SK-N-SH (cell line): Measurements from ENCODE around the gene OTC. TPM values are rescaled to one million over a fixed set of nuclear protein-coding genes. Genes with fewer than 3 reads are reported as not detected.

Source experiments
- CTCF ChIA-PET: fragments of 300-600, 350-600 bp; formaldehyde crosslinking; extraction: SDS; loops from one replicate; lab custom pipeline; 2021; lab: Yijun Ruan, JAX
- POLR2A ChIA-PET: fragments of 350-600 bp; sonication (Branson Sonifier 250); formaldehyde crosslinking; extraction: SDS; loops from one replicate; lab custom pipeline; 2020; ENCODE audit warnings: antibody characterized with exemption, inconsistent platforms; lab: Yijun Ruan, JAX
- DNase-seq: peaks from one replicate; pipeline ENCODE4 v3.0.0; 2012
- H2AFZ ChIP-seq: fragments of 200-600 bp; sonication (generic); 2 replicates; pipeline ENCODE4 v1.8.1; 2016; ENCODE audit warnings: antibody characterized with exemption, mild to moderate bottlenecking, low read depth
- H3F3A ChIP-seq: fragments of 200-600 bp; sonication (generic); replicated peaks from 2 replicates; pipeline ENCODE3; 2016; ENCODE audit warnings: antibody characterized with exemption, mild to moderate bottlenecking; ENCODE audit not compliant: insufficient read depth
- H3K27ac ChIP-seq, 2 experiments: fragments of 200-500 bp in 1 of 2; fragments of 200-600 bp in 1 of 2; sonication (Bioruptor generic) in 1 of 2; sonication (generic), shearing (Covaris generic) in 1 of 2; 2 replicates each; pipeline versions ENCODE4 v1.5.1 to v1.6.1; 2014 to 2016; ENCODE audit warnings: low read depth in 2 of 2, inconsistent platforms in 1 of 2, low read length in 1 of 2, mild to moderate bottlenecking in 1 of 2, mixed read lengths in 1 of 2
- H3K27me3 ChIP-seq: fragments of 200-600 bp; sonication (generic), shearing (Covaris generic); 2 replicates; pipeline ENCODE4 v1.6.1; 2016; ENCODE audit warnings: mixed run types; ENCODE audit not compliant: insufficient read depth
- H3K36me3 ChIP-seq, 2 experiments: fragments of 200-500 bp in 1 of 2; fragments of 200-600 bp in 1 of 2; sonication (Bioruptor generic) in 1 of 2; sonication (generic) in 1 of 2; replicated peaks in 1 of 2; 2 replicates each; pipeline versions ENCODE3 to v1.5.1; 2014 to 2016; ENCODE audit warnings: low read length in 1 of 2, mild to moderate bottlenecking in 1 of 2; ENCODE audit not compliant: insufficient read depth in 2 of 2, control insufficient read depth in 1 of 2
- H3K4me1 ChIP-seq, 2 experiments: fragments of 200-500 bp in 1 of 2; fragments of 200-600 bp in 1 of 2; sonication (Bioruptor generic) in 1 of 2; sonication (generic), shearing (Covaris generic) in 1 of 2; 2 replicates each; pipeline versions ENCODE4 v1.5.1 to v1.6.1; 2014 to 2016; ENCODE audit warnings: low read depth in 1 of 2, low read length in 1 of 2, mixed run types in 1 of 2; ENCODE audit not compliant: insufficient read depth in 2 of 2, control insufficient read depth in 1 of 2
- H3K4me2 ChIP-seq: fragments of 200-600 bp; sonication (generic), shearing (Covaris generic); 2 replicates; pipeline ENCODE4 v1.6.1; 2017; ENCODE audit warnings: mixed run types
- H3K4me3 ChIP-seq, 2 experiments: fragments of 200-500 bp in 1 of 2; fragments of 200-600 bp in 1 of 2; sonication (Bioruptor generic) in 1 of 2; sonication (generic), shearing (Covaris generic) in 1 of 2; 2 replicates each; pipeline versions ENCODE4 v1.5.1 to v1.8.1; 2014 to 2016; ENCODE audit warnings: low read depth in 2 of 2, inconsistent platforms in 1 of 2, low read length in 1 of 2, mild to moderate bottlenecking in 1 of 2, mixed read lengths in 1 of 2, moderate library complexity in 1 of 2
- H3K79me2 ChIP-seq: fragments of 200-600 bp; sonication (generic); 2 replicates; pipeline ENCODE4 v1.8.1; 2017; ENCODE audit warnings: mild to moderate bottlenecking; ENCODE audit not compliant: insufficient read depth
- H3K9ac ChIP-seq: fragments of 200-600 bp; sonication (generic); 2 replicates; pipeline ENCODE4 v1.6.1; 2017; ENCODE audit warnings: mixed run types
- H3K9me2 ChIP-seq: fragments of 200-600 bp; sonication (generic); 2 replicates; pipeline ENCODE4 v1.6.1; 2017; ENCODE audit warnings: mixed run types
- H3K9me3 ChIP-seq: fragments of 200-600 bp; sonication (generic); 2 replicates; pipeline ENCODE4 v1.6.1; 2017; ENCODE audit warnings: mixed run types, mild to moderate bottlenecking, moderate library complexity
- H4K20me1 ChIP-seq: fragments of 200-600 bp; sonication (generic); 2 replicates; pipeline ENCODE4 v1.6.1; 2017; ENCODE audit warnings: mild to moderate bottlenecking, mixed run types; ENCODE audit not compliant: insufficient read depth
- CHD2 ChIP-seq: fragments of 150-350 bp; IDR thresholded peaks from 2 replicates; pipeline ENCODE4 v1.6.1; 2018; ENCODE audit warnings: low read length; ENCODE audit not compliant: partially characterized antibody
- CTCF ChIP-seq: fragments of 200-600 bp; sonication (generic); IDR thresholded peaks from 2 replicates; pipeline ENCODE4 v1.6.1; 2017; ENCODE audit warnings: antibody characterized with exemption, mild to moderate bottlenecking, moderate library complexity
- EP300 ChIP-seq, 2 experiments: IDR thresholded peaks; 2 replicates each; pipeline versions ENCODE4 v1.4.0 to v1.6.1; 2012; ENCODE audit warnings: borderline replicate concordance in 1 of 2, low read depth in 1 of 2, low read length in 1 of 2
- EZH2phosphoT487 ChIP-seq: fragments of 200-600 bp; sonication (generic); IDR thresholded peaks from 2 replicates; pipeline ENCODE4 v1.6.1; 2017; ENCODE audit warnings: low read depth, mixed run types, mild to moderate bottlenecking, antibody characterized with exemption, moderate library complexity, borderline replicate concordance
- FOSL2 ChIP-seq: IDR thresholded peaks from 2 replicates; pipeline ENCODE4 v1.4.0; 2012; ENCODE audit warnings: low read depth, mild to moderate bottlenecking, moderate library complexity, borderline replicate concordance
- FOXJ3 ChIP-seq: sonication (generic); formaldehyde crosslinking; IDR thresholded peaks from 2 replicates; pipeline ENCODE4 v1.5.1; 2020; ENCODE audit warnings: mild to moderate bottlenecking, missing genetic modification reagents
- FOXM1 ChIP-seq: IDR thresholded peaks from 2 replicates; pipeline ENCODE4 v1.4.0; 2012; ENCODE audit warnings: low read depth, mild to moderate bottlenecking
- GABPA ChIP-seq: IDR thresholded peaks from 2 replicates; pipeline ENCODE4 v1.4.0; 2012; ENCODE audit warnings: low read depth, mild to moderate bottlenecking
- JUND ChIP-seq: IDR thresholded peaks from 2 replicates; pipeline ENCODE4 v1.4.0; 2012
- MEF2A ChIP-seq: IDR thresholded peaks from 2 replicates; pipeline ENCODE4 v1.4.0; 2012; ENCODE audit warnings: low read depth, borderline replicate concordance
- MXI1 ChIP-seq: IDR thresholded peaks from 2 replicates; pipeline ENCODE4 v1.6.1; 2012; ENCODE audit warnings: mild to moderate bottlenecking, low read depth, low read length, improper control_type of control experiment
- NFIC ChIP-seq: IDR thresholded peaks from 2 replicates; pipeline ENCODE4 v1.4.0; 2012; ENCODE audit warnings: borderline replicate concordance
- NRF1 ChIP-seq: IDR thresholded peaks from 2 replicates; pipeline ENCODE4 v1.6.1; 2012; ENCODE audit warnings: low read depth, mild to moderate bottlenecking, low read length
- RCOR1 ChIP-seq: fragments of 150-350 bp; IDR thresholded peaks from 2 replicates; pipeline ENCODE4 v1.6.1; 2017; ENCODE audit warnings: antibody characterized with exemption, low read length
- RFX5 ChIP-seq: IDR thresholded peaks from 2 replicates; pipeline ENCODE4 v1.6.1; 2012; ENCODE audit warnings: mild to moderate bottlenecking, improper control_type of control experiment, low read length
- RXRA ChIP-seq: IDR thresholded peaks from 2 replicates; pipeline ENCODE4 v1.4.0; 2012; ENCODE audit warnings: low read depth, mild to moderate bottlenecking, borderline replicate concordance
- SIN3A ChIP-seq: IDR thresholded peaks from 2 replicates; pipeline ENCODE4 v1.6.1; 2012; ENCODE audit warnings: low read depth, mild to moderate bottlenecking, low read length, moderate library complexity, borderline replicate concordance
- SMC3 ChIP-seq: IDR thresholded peaks from 2 replicates; pipeline ENCODE4 v1.6.1; 2012; ENCODE audit warnings: low read depth, low read length, improper control_type of control experiment
- TAF1 ChIP-seq: IDR thresholded peaks from 2 replicates; pipeline ENCODE4 v1.6.1; 2012; ENCODE audit warnings: low read depth, mild to moderate bottlenecking, low read length, moderate library complexity, borderline replicate concordance
- USF1 ChIP-seq: IDR thresholded peaks from 2 replicates; pipeline ENCODE4 v1.4.0; 2012; ENCODE audit warnings: low read depth, borderline replicate concordance
- USF2 ChIP-seq: fragments of 150-350 bp; IDR thresholded peaks from 2 replicates; pipeline ENCODE4 v1.6.1; 2017; ENCODE audit warnings: antibody characterized with exemption, low read length, low read depth, borderline replicate concordance
- YY1 ChIP-seq: IDR thresholded peaks from 2 replicates; pipeline ENCODE4 v1.4.0; 2012; ENCODE audit warnings: low read depth, mild to moderate bottlenecking
- WGBS: methylation state at CpG from one replicate; pipeline ENCODE4 v1.1.6; 2017; ENCODE audit warnings: low lambda C conversion rate; 5-methylcytosine and 5-hydroxymethylcytosine counted together
- polyA plus RNA-seq, 3 experiments: library from polyadenylated mRNA; depleted of rRNA; stranded (reverse); fragments of >200 nt; gene quantifications; 2 replicates each; pipeline ENCODE4 v1.2.3, GENCODE V29; 2012

The OTC gene
- polyA plus RNA-seq, 1 of the 3 experiments (the other 2 are of a cell fraction), result not detected

- no peak for DNase-seq
- Histone ChIP-seq H3K79me2 (no peaks in the 10 kb centered on the region), H2AFZ (no peak overlapping the region), H3K36me3 (no peaks in the 10 kb centered on the region), H3K27me3 (no peaks in the 10 kb centered on the region), H3K9me2 (no peaks in the 10 kb centered on the region), H3K4me2 (no peak overlapping the region), H3K4me1 (no peaks in the 10 kb centered on the region), H4K20me1 (no peaks in the 10 kb centered on the region), H3K9ac (no peak overlapping the region), H3K9me3 (no peaks in the 10 kb centered on the region), H3K27ac (no peak overlapping the region), H3F3A (no peaks in the 10 kb centered on the region), H3K4me3 (no peak overlapping the region)
- ChIA-PET CTCF (interaction anchor here (1.9 kb wide), 1 partner anchor 11 kb away, joined by 5 read pairs; no protein-coding TSS in a partner anchor), POLR2A (no interaction called here)
- 3% methylated on average over 3 of the region's 3 CpGs for WGBS
- TF ChIP-seq MXI1 (no peak), USF1 (no peak), EP300 (IDR thresholded peaks at IDR 0.05; ENCODE audit: borderline replicate concordance in 1 of 2, low read depth in 1 of 2, low read length in 1 of 2) (no peak), RCOR1 (no peak), FOXJ3 (no peak), USF2 (no peak), FOXM1 (no peak), GABPA (no peak), NFIC (no peak), TAF1 (no peak), YY1 (no peak), SMC3 (no peak), CHD2 (no peak), EZH2phosphoT487 (no peak), FOSL2 (no peak), JUND (no peak)
Observed at GRCh38 chrX:38365954-38366353, 13.6 kb downstream of the OTC start.

- H3K4me1 ChIP-seq, result peaks cover 0 to 2% of the 10 kb centered on the region in 2 experiments; a peak in 2 of 4 replicates
- no peaks in the 10 kb centered on the region for H3K9me3 ChIP-seq
- H4K20me1 ChIP-seq, result no peaks in the 10 kb centered on the region
- H3F3A ChIP-seq, result no peaks in the 10 kb centered on the region
- CTCF ChIA-PET, result no interaction called here
- no peaks in the 10 kb centered on the region for H3K9me2 ChIP-seq
- H3K27ac ChIP-seq, result no peak overlapping the region
- no peak overlapping the region for H3K4me2 ChIP-seq
- H3K36me3 ChIP-seq, result no peaks in the 10 kb centered on the region
- DNase-seq, result no peak
- H3K27me3 ChIP-seq, result peaks cover 2% of the 10 kb centered on the region; the same call in 1 of the 2 replicates
- 17% methylated on average over 2 of the region's 2 CpGs for WGBS
- H3K9ac ChIP-seq, result no peak overlapping the region
- no peak overlapping the region for H3K4me3 ChIP-seq
- H2AFZ ChIP-seq, result no peak overlapping the region
- H3K79me2 ChIP-seq, result no peaks in the 10 kb centered on the region
- POLR2A ChIA-PET, result interaction anchor here (0.5 to 0.8 kb wide), 2 partner anchors 12 to 53 kb away, joined by 3 read pairs; no protein-coding TSS in a partner anchor
- TF ChIP-seq NRF1 (no peak), USF1 (no peak), MEF2A (no peak), RFX5 (no peak), FOXM1 (no peak), RXRA (no peak), YY1 (no peak), CTCF (no peak), SIN3A (no peak), EZH2phosphoT487 (no peak), JUND (no peak)
Observed at GRCh38 chrX:38368774-38369173, 16.4 kb downstream of the OTC start.
